Muscle of leg (tissue), 11 donors: ENCODE results near the gene MARCHF3. TPM values are rescaled to one million over a fixed set of nuclear protein-coding genes. Genes with fewer than 3 reads are reported as not detected.

ENCODE experiments used
- DNase-seq: peaks from one replicate; pipeline ENCODE4 v3.0.0; 2013
- H3K27ac ChIP-seq: one replicate; pipeline ENCODE4 v1.5.1; 2013; ENCODE audit warnings: mild to moderate bottlenecking, low read length, control low read depth
- H3K27me3 ChIP-seq: one replicate; pipeline ENCODE4 v1.6.1; 2013; ENCODE audit warnings: low read length; ENCODE audit not compliant: control insufficient read depth, insufficient read depth
- H3K36me3 ChIP-seq: one replicate; pipeline ENCODE4 v1.6.1; 2013; ENCODE audit warnings: low read length; ENCODE audit not compliant: control insufficient read depth, insufficient read depth
- H3K4me1 ChIP-seq: one replicate; pipeline ENCODE4 v1.6.1; 2013; ENCODE audit warnings: low read length; ENCODE audit not compliant: control insufficient read depth, insufficient read depth
- H3K4me3 ChIP-seq: one replicate; pipeline ENCODE4 v1.5.1; 2013; ENCODE audit warnings: low read length, control low read depth
- H3K9me3 ChIP-seq: replicated peaks from 2 replicates; pipeline ENCODE4 v1.6.1; 2013; ENCODE audit warnings: low read depth, low read length; ENCODE audit not compliant: control insufficient read depth
- WGBS: methylation state at CpG from one replicate; pipeline ENCODE4 v1.1.5; 2013; ENCODE audit warnings: missing lambda C conversion rate; ENCODE audit not compliant: insufficient coverage; 5-methylcytosine and 5-hydroxymethylcytosine counted together
- polyA plus RNA-seq, 8 donors: library from polyadenylated mRNA; unstranded; fragments of 120-200 nt; gene quantifications; one replicate each; pipeline versions ENCODE4 v1.2.1 to v1.2.3, GENCODE V29; 2013; ENCODE audit warnings: inconsistent platforms in 1 of 8, low replicate concordance in 1 of 8; ENCODE audit not compliant: insufficient read length in 8 of 8, insufficient read depth in 1 of 8
- total RNA-seq: library from RNA; stranded (reverse); fragments of 120-200 nt; gene quantifications from one replicate; pipeline ENCODE4 v1.2.4, GENCODE V29; 2013

Gene MARCHF3
- total and polyA plus RNA-seq, 9 donors, result 7.0 to 13.1 (median 10.4) TPM

GRCh38 chr5:126871441-126871840 lies 158.9 kb downstream of the MARCHF3 start:
- no peak for DNase-seq
- no peak overlapping the region for H3K4me3 ChIP-seq
- 100% methylated on average over 4 of the region's 6 CpGs for WGBS
- H3K27ac ChIP-seq, result no peak overlapping the region
- no peaks in the 10 kb centered on the region for H3K9me3 ChIP-seq
- peaks cover 32% of the 10 kb centered on the region for H3K4me1 ChIP-seq
- H3K27me3 ChIP-seq, result no peaks in the 10 kb centered on the region
- peaks cover 3% of the 10 kb centered on the region for H3K36me3 ChIP-seq

- H3K4me3 ChIP-seq, result peak overlapping the region; percentile 28
- H3K27me3 ChIP-seq, result no peaks in the 10 kb centered on the region
- no peaks in the 10 kb centered on the region for H3K9me3 ChIP-seq
- H3K36me3 ChIP-seq, result peaks cover 3% of the 10 kb centered on the region
- H3K27ac ChIP-seq, result peak overlapping the region; percentile 65
- DNase-seq, result peak; percentile 80
- peaks cover 31% of the 10 kb centered on the region for H3K4me1 ChIP-seq
- 1% methylated on average over 20 of the region's 22 CpGs for WGBS
Measured at GRCh38 chr5:126869005-126869451, 161.3 kb downstream of the MARCHF3 start.

GRCh38 chr5:126868338-126869004 lies 161.9 kb downstream of the MARCHF3 start:
- peak overlapping the region; percentile 65 for H3K27ac ChIP-seq
- H3K4me1 ChIP-seq, result peaks cover 31% of the 10 kb centered on the region
- WGBS, result 29% methylated on average over 9 of the region's 11 CpGs
- H3K27me3 ChIP-seq, result no peaks in the 10 kb centered on the region
- H3K36me3 ChIP-seq, result peaks cover 3% of the 10 kb centered on the region
- no peak for DNase-seq
- H3K9me3 ChIP-seq, result no peaks in the 10 kb centered on the region
- no peak overlapping the region for H3K4me3 ChIP-seq

- Histone ChIP-seq H3K27ac (no peak overlapping the region), H3K27me3 (no peaks in the 10 kb centered on the region), H3K36me3 (peaks cover 3% of the 10 kb centered on the region), H3K4me1 (peaks cover 21% of the 10 kb centered on the region), H3K4me3 (no peak overlapping the region), H3K9me3 (no peaks in the 10 kb centered on the region)
- WGBS, result 65% methylated on average over 4 of the region's 8 CpGs
- peak; percentile 68 for DNase-seq
Measured at GRCh38 chr5:126866851-126867636, 163.3 kb downstream of the MARCHF3 start.

- peaks cover 21% of the 10 kb centered on the region for H3K4me1 ChIP-seq
- H3K27me3 ChIP-seq, result no peaks in the 10 kb centered on the region
- H3K9me3 ChIP-seq, result no peaks in the 10 kb centered on the region
- WGBS, result 39% methylated on average over 2 of the region's 3 CpGs
- peak; percentile 79 for DNase-seq
- H3K4me3 ChIP-seq, result no peak overlapping the region
- peaks cover under 1% of the 10 kb centered on the region for H3K36me3 ChIP-seq
- no peak overlapping the region for H3K27ac ChIP-seq
Measured at GRCh38 chr5:126865299-126865698, 165.1 kb downstream of the MARCHF3 start.

- no peak overlapping the region for H3K27ac ChIP-seq
- H3K27me3 ChIP-seq, result no peaks in the 10 kb centered on the region
- H3K4me1 ChIP-seq, result peaks cover 19% of the 10 kb centered on the region
- no peaks in the 10 kb centered on the region for H3K36me3 ChIP-seq
- no peak overlapping the region for H3K4me3 ChIP-seq
- 86% methylated on average over 21 of the region's 22 CpGs for WGBS
- DNase-seq, result peak; percentile 79
- H3K9me3 ChIP-seq, result no peaks in the 10 kb centered on the region
Measured at GRCh38 chr5:126864042-126864688, 166.2 kb downstream of the MARCHF3 start.

GRCh38 chr5:126863402-126863801 lies 167.0 kb downstream of the MARCHF3 start:
- H3K9me3 ChIP-seq, result no peaks in the 10 kb centered on the region
- H3K4me1 ChIP-seq, result peaks cover 12% of the 10 kb centered on the region
- no peaks in the 10 kb centered on the region for H3K27me3 ChIP-seq
- H3K27ac ChIP-seq, result no peak overlapping the region
- H3K4me3 ChIP-seq, result no peak overlapping the region
- H3K36me3 ChIP-seq, result no peaks in the 10 kb centered on the region
- no peak for DNase-seq
- WGBS, result 67% methylated on average over 1 of the region's 4 CpGs

- Histone ChIP-seq H3K36me3 (no peaks in the 10 kb centered on the region), H3K27ac (peak overlapping the region; percentile 77), H3K9me3 (no peaks in the 10 kb centered on the region), H3K27me3 (no peaks in the 10 kb centered on the region), H3K4me1 (peaks cover 23% of the 10 kb centered on the region), H3K4me3 (no peak overlapping the region)
- WGBS, result no CpG with 5 or more reads among the region's 11 CpGs
- no peak for DNase-seq
Measured at GRCh38 chr5:126858441-126858840, 171.9 kb downstream of the MARCHF3 start.

GRCh38 chr5:126857472-126858410 lies 172.6 kb downstream of the MARCHF3 start:
- Histone ChIP-seq H3K4me3 (no peak overlapping the region), H3K4me1 (peaks cover 28% of the 10 kb centered on the region), H3K27me3 (no peaks in the 10 kb centered on the region), H3K9me3 (no peaks in the 10 kb centered on the region), H3K36me3 (no peaks in the 10 kb centered on the region), H3K27ac (peak overlapping the region; percentile 77)
- WGBS, result 27% methylated on average over 5 of the region's 13 CpGs
- peak; percentile 82 for DNase-seq
